GM19372 (cell line): ENCODE data around the gene GKAP1.
"Not testable (repeated sequence)": the region's sequence is repeated elsewhere in the genome, so short reads cannot be mapped to it uniquely, and the experiment has no call there.

Source experiments
- ATAC-seq: cut with Tn5 transposase; IDR thresholded peaks from one replicate; pipeline ENCODE4 v1.9.1; 2021; ENCODE audit warnings: mild to moderate bottlenecking, low read depth, moderate library complexity; ENCODE audit not compliant: unreplicated experiment

GKAP1 gene

GRCh38 chr9:83817356-83818278 is at the start of gene GKAP1:
TSS of gene GKAP1 (minus strand) at chr9:83817769. CDS start at chr9:83806517, 11,252 bp downstream.
- ATAC-seq: peak; percentile 74

GRCh38 chr9:83849895-83850294 is 32.3 kb upstream of the GKAP1 start:
- ATAC-seq: peak; percentile 94

- not testable (repeated sequence) for ATAC-seq
Measured at GRCh38 chr9:83837070-83837643, 19.6 kb upstream of the GKAP1 start.

- ATAC-seq: not testable (repeated sequence)
Measured at GRCh38 chr9:83830426-83831071, 13.0 kb upstream of the GKAP1 start.

GRCh38 chr9:83824986-83825623 is 7.5 kb upstream of the GKAP1 start:
- ATAC-seq: not testable (repeated sequence)

- not testable (repeated sequence) for ATAC-seq
Measured at GRCh38 chr9:83817011-83817355, 586 bp downstream of the GKAP1 start.

GRCh38 chr9:83815120-83815519 is 2.4 kb downstream of the GKAP1 start:
- not testable (repeated sequence) for ATAC-seq

- not testable (repeated sequence) for ATAC-seq
Measured at GRCh38 chr9:83809213-83809612, 8.4 kb downstream of the GKAP1 start.

- ATAC-seq: not testable (repeated sequence)
Measured at GRCh38 chr9:83804454-83804853, 13.1 kb downstream of the GKAP1 start.

- ATAC-seq: not testable (repeated sequence)
Measured at GRCh38 chr9:83803941-83804340, 13.6 kb downstream of the GKAP1 start.

GRCh38 chr9:83800236-83801033 is 17.1 kb downstream of the GKAP1 start:
- no peak for ATAC-seq

- ATAC-seq: no peak
Measured at GRCh38 chr9:83794051-83794450, 23.5 kb downstream of the GKAP1 start.

- ATAC-seq: no peak
Measured at GRCh38 chr9:83792746-83793145, 24.8 kb downstream of the GKAP1 start.

GRCh38 chr9:83778164-83778563 is 39.4 kb downstream of the GKAP1 start:
- ATAC-seq: no peak

GRCh38 chr9:83775932-83776331 is 41.6 kb downstream of the GKAP1 start:
- ATAC-seq: no peak

- ATAC-seq: no peak
Measured at GRCh38 chr9:83772860-83773259, 44.7 kb downstream of the GKAP1 start.

- no peak for ATAC-seq
Measured at GRCh38 chr9:83765376-83765775, 52.2 kb downstream of the GKAP1 start.

- ATAC-seq: peak; percentile 62
Measured at GRCh38 chr9:83754383-83754977, 63.1 kb downstream of the GKAP1 start.

- ATAC-seq: no peak
Measured at GRCh38 chr9:83749706-83750105, 67.9 kb downstream of the GKAP1 start.

GRCh38 chr9:83744206-83744605 is 73.4 kb downstream of the GKAP1 start:
- no peak for ATAC-seq
